HG03571 (cell line): ENCODE results near the gene TBL1X.

ENCODE experiments used
- ATAC-seq: cut with Tn5 transposase; IDR thresholded peaks from one replicate; pipeline ENCODE4 v1.9.1; 2021; ENCODE audit not compliant: unreplicated experiment

The TBL1X gene

DNA sequence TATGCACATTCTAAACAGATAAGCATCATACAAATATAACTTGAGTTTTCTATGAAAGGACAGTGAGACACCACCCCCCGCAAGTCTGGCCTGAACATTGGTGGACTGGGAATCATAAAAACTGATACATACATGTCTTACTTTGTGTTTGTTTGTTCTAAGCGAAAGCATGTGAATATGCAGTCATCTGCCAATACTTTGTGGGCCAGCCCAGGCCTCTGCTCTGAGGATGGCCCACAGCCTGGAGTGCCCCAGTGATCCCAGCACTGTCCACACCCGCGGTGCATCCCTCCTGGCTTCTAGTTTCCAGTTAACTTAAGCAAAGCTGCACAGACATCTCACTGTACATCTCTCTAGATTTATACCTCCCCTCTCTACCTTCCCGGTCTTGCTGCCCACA lies 154.3 kb downstream of the TBL1X start:
- no peak for ATAC-seq

DNA sequence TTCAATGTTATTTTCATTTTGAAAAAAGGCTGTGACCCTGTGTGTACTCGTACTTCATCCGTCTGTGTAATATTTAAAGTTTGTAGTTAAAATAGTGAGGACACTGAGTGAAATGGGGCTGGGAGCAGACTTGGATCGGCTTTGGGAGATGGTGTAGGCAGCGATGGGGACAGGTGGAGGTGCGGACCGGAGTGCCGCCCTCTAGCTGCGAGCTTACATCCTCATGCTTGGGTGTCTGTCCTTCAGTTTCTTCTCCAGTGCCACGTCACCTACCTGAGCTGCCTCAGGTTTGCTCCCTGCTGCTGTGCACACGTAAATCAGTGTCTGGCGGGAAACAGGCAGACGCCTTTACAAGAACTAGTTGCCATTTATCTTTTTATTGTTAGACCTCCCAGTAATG lies 154.7 kb downstream of the TBL1X start:
- no peak for ATAC-seq

DNA sequence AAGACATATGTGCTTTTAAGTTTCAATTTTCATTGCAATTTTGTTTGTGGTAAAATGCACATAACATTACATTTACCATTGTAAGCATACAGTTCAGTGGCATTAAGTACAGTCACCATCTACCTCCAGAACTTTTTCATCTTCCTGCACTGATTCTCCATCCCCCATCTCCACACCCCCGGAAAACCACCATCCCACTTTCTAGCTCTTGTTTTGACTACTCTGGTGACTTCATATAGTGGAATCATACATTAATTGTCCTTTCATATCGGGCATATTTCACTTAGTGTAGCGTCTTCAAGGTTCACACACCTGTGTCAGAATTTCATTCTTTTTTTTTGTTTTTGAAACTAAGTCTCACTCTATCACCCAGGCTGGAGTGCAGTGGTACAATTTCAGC lies 157.3 kb downstream of the TBL1X start:
- ATAC-seq: no peak

DNA sequence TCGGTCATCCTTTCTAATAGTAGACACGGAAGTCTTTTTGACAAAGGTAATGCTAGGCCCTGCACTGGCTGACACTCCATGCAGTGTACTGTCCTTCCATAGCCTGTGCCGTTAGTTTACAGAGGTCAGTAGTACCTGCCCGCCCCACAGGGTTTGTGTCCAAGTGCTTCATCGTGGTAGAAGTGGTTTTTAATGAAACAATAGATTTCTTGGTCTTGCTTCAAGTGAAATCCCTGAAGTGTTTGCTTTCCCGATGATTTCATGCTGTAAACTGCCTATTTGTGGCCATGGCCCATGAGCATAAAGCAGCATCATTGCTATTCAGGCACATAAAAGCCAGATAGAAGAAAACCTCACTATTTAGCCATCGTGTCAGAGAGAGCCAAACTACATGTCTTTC lies 161.5 kb downstream of the TBL1X start:
- no peak for ATAC-seq

DNA sequence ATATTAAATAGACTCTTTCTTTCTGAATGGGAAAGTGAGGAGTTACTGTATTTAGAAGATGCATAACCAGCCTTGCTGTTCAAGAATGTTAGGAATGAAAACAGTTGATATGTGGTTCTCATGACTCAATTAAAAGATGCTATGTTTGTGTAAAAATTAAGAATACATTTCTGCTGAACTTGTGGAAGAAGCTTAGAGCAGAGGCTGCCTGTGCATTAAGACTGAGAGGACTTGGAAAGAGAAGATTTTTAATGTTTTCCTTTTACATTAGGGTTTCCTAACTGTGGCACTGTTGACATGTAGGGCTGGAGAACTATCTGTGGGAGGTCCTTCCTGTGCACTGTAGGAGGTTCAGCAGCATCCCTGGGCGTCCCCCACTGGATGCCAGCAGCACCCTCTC lies 163.1 kb downstream of the TBL1X start:
- ATAC-seq: no peak

DNA sequence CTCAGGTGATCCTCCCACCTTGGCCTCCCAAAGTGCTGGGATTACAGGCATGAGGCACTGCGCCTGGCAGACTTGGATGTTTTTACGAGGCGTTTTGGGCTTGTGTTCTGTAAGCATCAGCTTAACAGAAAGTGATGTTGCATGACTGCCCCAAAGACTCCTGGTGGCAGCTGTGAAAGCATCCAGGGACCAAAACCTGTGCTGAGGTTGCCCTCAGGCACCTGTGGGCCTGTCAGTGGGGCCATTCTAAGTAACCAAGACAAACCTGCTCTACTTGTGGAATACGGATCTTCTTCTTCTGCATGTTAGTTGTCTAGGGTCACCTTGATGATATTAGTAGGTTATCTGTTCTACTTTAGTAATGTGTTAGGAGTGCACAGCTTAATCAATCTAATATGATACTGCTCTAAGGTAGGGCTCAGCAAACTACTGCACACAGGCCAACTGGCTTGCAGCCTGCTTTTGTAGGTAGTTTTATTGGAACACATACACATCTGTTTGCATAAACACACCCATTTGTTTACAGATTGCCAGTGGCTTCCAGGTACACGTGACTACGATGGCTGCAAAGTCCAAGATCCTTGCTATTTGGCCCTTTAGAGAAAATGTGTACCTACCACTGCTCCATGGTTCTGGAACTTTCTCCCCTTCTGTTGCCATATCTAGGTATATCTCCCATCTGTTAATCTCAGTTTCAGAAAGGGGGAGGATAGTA lies 164.1 kb downstream of the TBL1X start:
- ATAC-seq: no peak

DNA sequence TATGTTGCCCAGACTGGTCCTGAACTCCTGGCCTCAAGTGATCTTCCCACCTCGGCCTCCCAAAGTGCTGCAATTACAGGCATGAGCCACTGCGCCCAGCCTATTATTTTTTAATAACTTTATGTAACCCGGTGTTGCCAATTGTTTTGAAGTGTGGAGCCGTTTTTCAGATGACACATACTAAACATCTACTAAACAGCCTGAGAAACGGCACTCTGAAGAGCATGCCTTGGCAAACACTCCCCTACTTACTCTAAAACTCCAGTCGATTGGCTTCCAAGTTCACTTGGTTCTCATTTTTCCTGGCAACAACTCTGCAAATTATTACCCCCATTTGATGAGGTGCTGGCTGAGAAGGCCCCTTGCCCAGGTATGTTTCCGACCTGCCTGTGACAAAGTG lies 169.7 kb downstream of the TBL1X start:
- no peak for ATAC-seq

DNA sequence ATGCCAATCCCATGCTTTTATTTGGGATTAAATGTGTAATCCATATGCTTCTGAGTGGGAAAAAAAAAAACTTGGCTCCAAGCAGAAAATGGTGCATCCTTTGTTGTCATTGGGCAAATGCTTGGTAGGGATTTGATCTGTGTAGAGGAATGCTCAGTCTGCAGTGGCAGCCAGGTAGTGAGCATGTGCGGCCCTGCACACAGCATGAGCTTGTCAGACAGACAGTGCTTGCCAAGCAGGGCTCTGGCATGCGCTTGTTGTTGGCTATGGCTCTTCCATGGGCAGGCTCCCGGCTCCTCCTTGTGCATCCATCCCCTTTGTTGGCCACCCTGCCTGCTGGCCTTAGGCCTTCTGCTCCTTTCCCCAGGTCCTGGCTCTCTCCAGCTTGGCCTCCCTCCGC lies 170.5 kb downstream of the TBL1X start:
- no peak for ATAC-seq

DNA sequence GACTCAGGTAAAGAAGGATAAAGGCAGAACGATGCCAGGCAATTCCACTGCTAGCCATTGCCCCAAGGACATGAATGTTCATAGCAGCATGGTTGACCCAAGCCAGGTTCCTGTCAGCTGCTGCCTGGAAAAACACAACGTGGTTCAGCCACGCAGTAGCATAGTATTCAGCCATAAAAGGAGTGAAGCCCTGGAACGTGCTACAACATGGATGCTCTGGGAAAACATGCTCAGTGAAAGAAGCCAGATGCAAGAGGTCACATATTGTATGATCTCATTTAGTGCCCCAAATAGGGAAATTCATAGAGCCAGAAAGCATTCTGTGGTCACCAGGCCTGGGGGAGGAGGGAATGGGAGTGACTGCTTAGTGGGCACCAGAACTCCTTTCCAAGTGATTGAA lies 170.9 kb downstream of the TBL1X start:
- ATAC-seq: no peak

DNA sequence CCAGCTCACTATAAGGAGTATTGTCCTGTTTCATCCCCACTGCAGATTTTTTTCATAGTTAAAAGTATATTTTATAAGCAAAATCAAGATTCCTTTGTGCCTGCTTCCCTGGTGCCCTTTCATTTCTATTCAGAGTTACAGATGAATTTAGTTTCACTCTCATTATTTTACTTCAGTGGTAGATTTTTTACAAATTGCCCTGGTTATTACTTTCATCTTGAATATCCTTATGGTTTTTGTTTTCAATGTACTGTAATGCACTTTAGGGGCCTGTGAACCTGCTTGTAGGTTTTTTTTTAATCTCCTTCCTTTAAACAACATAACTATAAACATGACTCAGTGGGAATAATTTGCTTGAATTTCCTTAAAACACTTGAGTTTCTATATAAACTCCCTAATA lies 174.0 kb downstream of the TBL1X start:
- no peak for ATAC-seq

DNA sequence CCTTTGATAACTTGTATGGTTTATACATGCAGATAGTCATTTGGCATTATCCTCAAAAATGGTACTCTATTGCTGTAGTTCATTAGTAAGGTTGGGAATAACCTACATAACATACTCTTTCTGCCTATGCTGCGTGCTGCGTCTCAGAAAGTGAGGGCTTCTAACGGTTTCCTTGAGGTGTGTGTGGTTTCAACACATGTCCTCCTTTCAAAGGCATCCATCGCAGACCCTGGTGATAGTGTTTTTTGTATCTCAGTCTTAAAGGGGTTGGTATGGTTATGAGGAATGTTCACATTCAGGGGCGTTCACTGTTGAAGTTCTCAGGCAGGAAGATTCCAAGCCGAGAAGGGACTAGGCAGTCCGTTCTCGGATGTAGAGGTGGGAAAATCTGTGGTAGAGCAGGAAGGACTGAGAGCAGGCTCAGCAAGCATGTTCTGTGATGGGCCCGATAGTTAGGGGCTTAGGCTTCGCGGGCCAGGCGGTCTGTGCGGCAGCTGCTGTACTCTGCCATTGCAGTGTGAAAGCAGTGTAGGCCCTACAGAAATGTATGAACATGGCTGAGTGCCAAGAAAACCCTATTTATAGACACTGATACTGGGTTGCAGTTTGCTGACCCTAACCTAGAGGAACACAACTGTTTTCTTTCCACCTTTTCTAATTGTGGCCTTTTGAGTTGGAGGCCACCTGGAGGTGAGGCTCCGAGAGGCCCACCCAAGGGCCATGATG lies 177.6 kb downstream of the TBL1X start:
- ATAC-seq: no peak

DNA sequence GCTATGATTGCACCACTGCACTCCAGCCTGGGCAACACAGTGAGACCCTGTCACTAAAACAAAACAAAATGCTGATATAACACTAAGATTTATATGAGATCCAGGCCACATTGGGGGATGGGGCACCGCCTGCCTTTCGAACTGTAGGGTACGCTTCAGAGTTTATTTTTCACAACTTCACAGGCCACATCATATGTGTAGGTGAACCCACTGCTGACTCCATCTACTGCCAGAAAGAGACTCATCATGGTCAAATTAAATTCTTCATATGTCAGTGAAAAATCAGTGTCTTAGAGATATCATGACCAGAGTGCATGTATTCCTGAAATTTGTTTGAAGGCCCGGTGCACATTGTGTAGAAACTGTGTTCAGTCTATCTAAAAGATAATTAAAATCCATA lies 178.9 kb downstream of the TBL1X start:
- ATAC-seq: no peak

DNA sequence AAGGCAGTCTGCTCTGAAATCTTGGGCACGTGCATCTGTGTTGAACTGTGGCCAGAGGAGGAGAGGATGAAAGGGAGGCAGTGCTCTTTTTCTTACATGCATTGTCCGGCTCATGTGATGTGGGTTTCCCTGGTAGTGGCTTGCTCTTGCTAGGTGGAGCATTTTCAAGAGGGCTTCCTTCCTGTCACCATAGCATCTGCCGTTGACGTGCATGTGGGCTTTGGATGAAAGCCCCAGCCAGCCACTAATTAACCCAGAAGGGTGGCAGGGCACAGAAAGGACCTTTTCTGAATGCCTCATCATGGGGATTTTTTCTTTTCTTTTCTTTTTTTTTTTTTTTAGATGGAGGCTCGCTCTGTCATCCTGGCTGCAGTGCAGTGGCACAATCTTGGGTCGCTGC lies 179.5 kb downstream of the TBL1X start:
- ATAC-seq: peak; percentile 99

DNA sequence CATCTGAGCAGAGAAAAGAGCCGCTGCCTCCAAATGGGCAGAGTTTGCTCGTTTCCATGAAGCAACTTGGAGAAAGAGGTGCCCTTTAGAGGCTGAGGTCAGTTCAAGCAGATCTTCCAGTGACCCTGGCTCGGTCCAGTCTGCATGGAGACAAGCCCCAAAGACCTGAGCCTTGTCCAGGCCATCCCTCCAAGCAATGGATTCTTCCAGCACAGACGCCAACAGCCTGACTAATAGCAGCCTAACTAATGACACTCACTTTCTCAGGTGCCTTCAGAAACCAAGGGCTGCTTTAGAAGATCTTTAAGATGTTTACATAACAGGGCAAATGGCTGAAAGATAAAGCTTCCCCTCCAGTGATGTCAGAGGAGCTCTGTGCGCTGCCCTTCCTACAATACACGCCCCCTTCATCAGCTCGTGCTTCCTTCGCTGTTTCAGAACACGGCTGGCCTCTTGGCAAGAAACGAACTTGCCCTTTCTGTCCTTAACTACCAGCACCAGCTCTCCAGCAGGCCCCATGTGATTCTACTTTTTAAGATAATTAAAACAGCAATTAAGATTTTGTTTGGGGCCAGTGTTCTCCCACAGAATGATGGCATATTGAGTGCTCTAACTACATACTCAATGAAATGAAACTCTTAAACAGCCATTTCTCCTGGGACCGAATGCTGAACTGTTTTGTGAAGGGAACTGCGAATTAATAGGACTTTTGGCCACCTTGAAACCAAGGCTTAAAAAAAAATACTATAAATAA lies 181.8 kb downstream of the TBL1X start:
- ATAC-seq: no peak

DNA sequence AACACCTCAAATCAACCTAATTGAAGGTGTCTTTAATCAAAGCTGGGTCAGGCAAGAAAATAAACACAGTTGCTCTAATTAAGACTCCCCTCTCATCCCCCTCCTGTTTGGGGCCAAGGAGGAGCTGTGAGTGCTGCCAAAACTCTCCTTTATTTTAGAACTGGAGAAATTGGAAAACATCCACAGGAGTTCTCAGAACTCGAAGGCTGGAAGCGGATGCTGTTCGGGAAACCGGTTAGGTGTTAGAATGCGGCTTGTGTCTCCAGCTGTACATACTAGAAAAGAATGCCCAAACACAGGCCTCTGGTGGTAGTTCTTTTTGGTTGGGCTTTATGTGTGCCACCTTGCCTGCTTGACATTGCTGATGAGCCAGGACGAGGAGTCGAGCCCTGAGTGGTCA lies 182.6 kb downstream of the TBL1X start:
- no peak for ATAC-seq

DNA sequence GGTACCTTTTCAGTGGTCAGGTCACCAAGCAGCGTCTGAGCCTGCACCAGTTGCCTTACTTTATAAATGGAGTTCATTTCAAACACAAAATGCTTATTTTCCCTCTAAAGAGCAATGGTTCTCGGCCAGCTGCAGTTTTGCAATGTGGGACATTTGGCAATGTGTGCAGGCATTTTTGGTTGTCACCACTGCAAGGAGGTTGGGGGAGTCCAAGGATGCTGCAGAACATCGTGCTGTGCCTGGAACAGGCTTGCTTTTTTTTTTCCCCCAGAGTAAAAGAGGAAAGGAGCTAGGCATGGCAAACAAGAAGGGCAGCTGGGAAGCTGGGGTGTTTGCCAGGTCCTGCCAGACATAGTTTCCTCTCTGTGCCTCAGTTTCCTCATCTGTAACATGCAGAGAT lies 185.2 kb downstream of the TBL1X start:
- ATAC-seq: no peak

DNA sequence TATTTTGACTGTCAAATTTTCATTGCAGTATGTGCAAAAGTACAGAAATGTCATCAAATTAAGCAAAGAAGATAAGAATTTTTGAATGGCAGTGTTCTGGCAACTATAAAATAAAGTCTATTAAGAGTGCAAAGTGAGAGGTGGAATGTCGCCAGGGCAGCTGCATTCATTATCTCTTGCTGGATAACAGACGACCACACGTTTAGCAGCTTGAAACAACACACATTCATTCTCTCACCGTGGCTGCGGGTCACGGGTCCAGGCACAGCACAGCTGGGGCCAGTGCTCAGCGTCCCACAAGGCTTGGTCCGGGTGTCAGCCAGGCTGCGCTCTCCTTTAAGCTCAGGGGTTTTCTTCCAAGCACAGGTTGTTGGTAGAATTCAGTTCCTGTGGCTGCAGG lies 186.9 kb downstream of the TBL1X start:
- ATAC-seq: no peak

DNA sequence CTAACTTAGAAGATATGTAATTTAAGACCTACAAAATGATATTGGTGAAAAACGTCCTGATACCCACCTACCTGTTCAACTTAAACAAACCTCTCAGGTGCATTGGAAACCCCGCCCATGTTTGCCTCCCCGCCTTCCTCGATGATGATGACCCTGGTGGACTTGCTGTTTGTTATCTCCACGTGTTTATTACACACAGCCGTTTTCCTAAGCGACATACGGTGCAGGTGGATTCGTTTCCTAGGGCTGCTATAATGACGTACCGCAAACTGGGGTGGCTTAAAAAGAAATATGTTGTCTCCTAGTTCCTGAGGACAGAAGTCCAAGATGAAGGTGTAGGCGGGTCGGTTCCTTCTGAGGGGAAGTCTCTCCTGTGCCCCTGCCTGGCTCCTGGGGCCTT lies 190.1 kb downstream of the TBL1X start:
- ATAC-seq: no peak

DNA sequence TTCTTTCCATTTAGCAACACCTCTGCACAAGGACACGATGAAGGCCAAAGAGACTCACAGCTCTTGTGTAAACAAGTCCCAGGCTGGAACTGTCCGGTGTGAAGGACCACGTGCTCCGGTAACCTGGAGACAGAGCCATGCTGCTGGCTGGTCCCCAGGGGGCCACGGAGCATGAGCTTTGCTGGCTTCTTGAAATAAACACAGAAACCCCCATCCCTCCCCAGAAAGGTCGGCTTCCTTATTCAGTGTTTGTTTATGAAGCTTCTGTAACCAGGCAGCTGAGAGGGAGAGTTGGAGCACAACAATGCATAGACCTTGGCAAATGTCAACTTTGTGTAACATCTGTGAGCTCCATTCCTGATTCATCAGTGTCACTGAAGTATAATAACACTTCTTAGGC lies 191.4 kb downstream of the TBL1X start:
- no peak for ATAC-seq

DNA sequence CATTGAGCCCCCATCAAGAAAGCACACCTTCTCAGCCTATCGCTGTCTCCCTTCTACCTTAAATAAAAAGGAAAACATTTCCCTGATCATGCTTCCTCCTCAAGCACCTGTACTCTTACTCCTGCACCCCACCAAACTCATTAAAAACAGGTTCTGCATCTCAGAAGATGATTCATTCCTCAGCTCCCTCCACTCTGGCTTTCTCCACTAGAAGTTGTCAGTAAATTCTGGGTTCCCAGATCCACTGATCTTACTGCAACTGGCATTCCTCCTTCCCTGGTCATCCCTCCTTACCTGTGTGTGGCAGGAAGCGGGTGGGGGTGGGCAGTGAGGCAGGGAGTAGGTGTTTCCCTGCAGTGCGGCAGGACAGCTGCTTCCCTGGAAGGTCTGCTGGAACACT lies 192.0 kb downstream of the TBL1X start:
- no peak for ATAC-seq

DNA sequence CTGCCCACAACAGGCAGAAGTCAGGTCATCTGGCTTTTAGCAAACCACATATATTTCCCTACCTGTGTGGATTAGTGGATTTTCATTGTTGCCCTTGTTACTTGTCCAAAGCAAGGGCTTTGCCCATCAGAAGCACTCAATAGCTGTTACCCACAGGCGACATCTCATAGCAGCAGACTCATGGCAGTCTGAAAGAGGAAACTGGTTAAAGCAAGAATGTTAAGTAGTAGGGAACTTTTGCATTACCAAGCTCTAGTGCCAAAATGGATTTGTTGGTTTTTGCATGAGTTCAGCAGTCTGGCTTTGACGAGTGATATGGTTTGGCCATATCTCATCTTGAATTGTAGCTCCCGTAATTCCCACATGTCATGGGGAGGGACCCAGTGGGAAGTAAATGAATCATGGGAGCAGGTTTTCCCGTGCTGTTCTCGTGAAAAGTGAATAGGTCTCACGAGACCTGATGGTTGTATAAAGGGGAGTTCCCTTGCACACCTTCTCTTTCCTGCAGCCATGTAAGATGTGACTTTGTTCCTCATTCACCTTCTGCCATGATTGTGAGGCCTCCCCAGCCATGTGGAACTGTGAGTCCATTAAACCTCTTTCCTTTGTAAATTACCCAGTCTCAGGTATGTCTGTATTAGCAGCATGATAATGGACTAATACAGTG lies 192.9 kb downstream of the TBL1X start:
- no peak for ATAC-seq

DNA sequence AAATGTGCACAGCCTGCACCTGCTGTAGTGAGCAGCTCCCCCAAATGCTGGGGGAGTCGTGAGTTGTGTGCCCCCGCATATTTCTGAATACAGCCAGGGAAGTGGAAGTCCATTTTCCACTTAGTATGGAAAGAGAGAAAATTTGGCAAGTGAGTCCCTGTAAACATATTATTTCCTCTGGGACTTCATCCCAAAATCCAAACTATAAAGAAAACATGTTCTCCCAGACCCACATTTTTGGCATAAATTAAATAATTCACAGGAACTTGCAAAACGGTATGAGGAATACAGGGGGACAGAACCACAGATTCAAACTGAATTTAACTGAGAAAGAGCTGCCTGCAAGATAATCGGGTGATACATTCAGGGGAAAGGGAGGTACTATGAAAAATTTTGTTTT lies 193.6 kb downstream of the TBL1X start:
- no peak for ATAC-seq
